Peyer's patch (tissue), 4 donors: ENCODE results near the gene TLR1. TPM values are rescaled to one million over a fixed set of nuclear protein-coding genes. Genes with fewer than 3 reads are reported as not detected.
A peak's percentile ranks its signal among the peaks of the same experiment; 100 is the strongest.
"Not testable (repeated sequence)": the region's sequence is repeated elsewhere in the genome, so short reads cannot be mapped to it uniquely, and the experiment has no call there.

Experiments
- DNase-seq, 3 donors: peaks; one replicate each; pipeline ENCODE4 v3.0.0-alpha.2; 2017 to 2019
- H3K27ac ChIP-seq, 4 donors: fragments of 200-600 bp; sonication (generic); one replicate each; pipeline ENCODE4 v1.5.1; 2016 to 2019
- H3K27me3 ChIP-seq, 2 donors: fragments of 200-600 bp; sonication (generic); one replicate each; pipeline ENCODE4 v1.5.1; 2019
- H3K36me3 ChIP-seq, 3 donors: fragments of 200-600 bp; sonication (generic); one replicate each; pipeline ENCODE4 v1.5.1; 2016 to 2019
- H3K4me1 ChIP-seq, 4 donors: fragments of 200-600 bp; sonication (generic); one replicate each; pipeline ENCODE4 v1.5.1; 2016 to 2019
- H3K4me3 ChIP-seq, 4 donors: fragments of 200-600 bp; sonication (generic); 1 replicate in 3 of 4; 2 replicates in 1 of 4; pipeline ENCODE4 v1.5.1; 2016 to 2019; ENCODE audit warnings: mild to moderate bottlenecking in 1 of 4
- H3K9me3 ChIP-seq, 4 donors: fragments of 200-600 bp; sonication (generic); one replicate each; pipeline ENCODE4 v1.5.1; 2016 to 2019; ENCODE audit warnings: mild to moderate bottlenecking in 1 of 4
- CTCF ChIP-seq, 6 experiments: fragments of 450-650 bp in 4 of 6; fragments of 200-600 bp in 2 of 6; sonication (generic) in 1 of 6; IDR thresholded peaks; one replicate each; pipeline ENCODE4 v1.5.1; 2017 to 2019; ENCODE audit warnings: antibody characterized with exemption in 6 of 6, mild to moderate bottlenecking in 3 of 6, moderate library complexity in 1 of 6
- POLR2A ChIP-seq, 2 donors: fragments of 450-650 bp; IDR thresholded peaks; one replicate each; pipeline ENCODE4 v1.5.1; 2017; ENCODE audit warnings: antibody characterized with exemption in 2 of 2, mild to moderate bottlenecking in 2 of 2, moderate library complexity in 2 of 2
- total RNA-seq, 4 donors: library from RNA; depleted of rRNA; stranded (reverse); fragments of >200 nt; gene quantifications; one replicate each; pipeline ENCODE4 v1.1.0, GENCODE V29; 2016

The TLR1 gene
- total RNA-seq, 4 donors from 2014 or later = 2.3 to 33.8 (median 8.5) TPM

DNA sequence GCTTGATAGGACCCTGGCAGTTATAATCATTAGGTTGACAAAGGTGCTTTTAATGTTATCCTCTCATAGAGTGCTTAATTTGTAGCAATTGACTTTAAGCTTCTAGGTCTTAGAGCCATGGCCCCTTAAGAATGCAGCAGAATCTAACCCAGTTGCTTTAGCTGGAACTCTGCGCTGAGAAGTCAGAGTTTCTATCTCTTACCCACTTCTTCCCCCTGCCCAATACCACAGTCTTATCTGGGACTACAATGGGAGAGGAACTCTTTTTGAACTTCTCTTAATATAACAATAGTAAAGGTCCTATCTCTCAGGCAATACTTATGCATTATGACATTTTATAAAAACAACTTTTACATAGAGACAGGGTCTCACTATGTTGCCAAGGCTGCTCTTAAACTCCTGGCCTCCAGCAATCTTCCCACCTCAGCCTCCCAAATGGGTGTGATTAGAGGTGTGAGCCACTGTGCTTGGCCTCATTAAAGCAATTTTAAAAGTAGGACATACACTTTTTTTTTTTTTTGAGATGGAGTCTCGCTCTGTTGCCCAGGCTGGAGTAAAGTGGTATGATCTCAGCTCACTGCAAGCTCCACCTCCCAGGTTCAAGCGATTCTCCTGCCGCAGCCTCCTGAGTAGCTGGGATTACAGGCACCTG, 23.6 kb downstream of the TLR1 start:
- Histone ChIP-seq H3K4me1 (no peaks in the 10 kb centered on the region), H3K27ac (peak overlapping the region in 2 of 4 donors; percentile 54 to 72), H3K36me3 (no peaks in the 10 kb centered on the region), H3K27me3 (no peaks in the 10 kb centered on the region), H3K9me3 (no peaks in the 10 kb centered on the region), H3K4me3 (peak overlapping the region in 2 of 4 donors; percentile 19 to 35)
- TF ChIP-seq CTCF (IDR thresholded peaks at IDR 0.05) (no peak), POLR2A (IDR thresholded peaks at IDR 0.05) (no peak)
- DNase-seq = no peak

DNA sequence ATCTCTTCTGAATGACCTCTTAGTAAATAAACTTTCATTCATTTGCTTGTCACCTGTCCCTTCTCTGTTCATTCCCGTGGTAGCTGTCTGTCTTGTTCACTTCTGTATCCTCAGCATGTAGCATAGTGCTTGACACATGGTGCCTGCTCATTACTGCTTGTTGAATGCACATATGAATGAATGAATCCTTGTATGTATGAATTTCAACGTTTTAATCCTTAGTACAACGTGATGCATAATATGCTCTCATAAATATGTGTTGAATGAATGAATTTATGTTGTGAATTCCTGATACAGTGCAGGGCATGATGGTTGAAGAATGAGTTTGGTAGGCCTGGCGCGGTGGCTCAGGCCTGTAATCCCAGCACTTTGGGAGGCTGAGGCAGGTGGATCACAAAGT, 24.8 kb downstream of the TLR1 start:
- H3K27ac ChIP-seq = peak overlapping the region in 1 of 4 donors; percentile 72
- TF ChIP-seq POLR2A (IDR thresholded peaks at IDR 0.05) (no peak), CTCF (IDR thresholded peaks at IDR 0.05) (no peak)

GRCh38 chr4:38777925-38778324, 26.7 kb downstream of the TLR1 start:
- H3K4me3 ChIP-seq, H3K27me3 ChIP-seq, H3K9me3 ChIP-seq, H3K4me1 ChIP-seq, H3K27ac ChIP-seq, H3K36me3 ChIP-seq, DNase-seq: not testable (repeated sequence)

More for the DNA sequence above, 24.8 kb downstream of the TLR1 start:
- Histone ChIP-seq H3K27me3 (no peaks in the 10 kb centered on the region), H3K36me3 (no peaks in the 10 kb centered on the region), H3K4me1 (no peaks in the 10 kb centered on the region), H3K9me3 (no peaks in the 10 kb centered on the region), H3K4me3 (no peak overlapping the region)
- no peak for DNase-seq

GRCh38 chr4:38775326-38775725, 29.3 kb downstream of the TLR1 start:
- no peak overlapping the region for H3K4me3 ChIP-seq
- no peak overlapping the region for H3K27ac ChIP-seq
- TF ChIP-seq CTCF (IDR thresholded peaks at IDR 0.05) = no peak
- no peak for TF ChIP-seq POLR2A (IDR thresholded peaks at IDR 0.05)

DNA sequence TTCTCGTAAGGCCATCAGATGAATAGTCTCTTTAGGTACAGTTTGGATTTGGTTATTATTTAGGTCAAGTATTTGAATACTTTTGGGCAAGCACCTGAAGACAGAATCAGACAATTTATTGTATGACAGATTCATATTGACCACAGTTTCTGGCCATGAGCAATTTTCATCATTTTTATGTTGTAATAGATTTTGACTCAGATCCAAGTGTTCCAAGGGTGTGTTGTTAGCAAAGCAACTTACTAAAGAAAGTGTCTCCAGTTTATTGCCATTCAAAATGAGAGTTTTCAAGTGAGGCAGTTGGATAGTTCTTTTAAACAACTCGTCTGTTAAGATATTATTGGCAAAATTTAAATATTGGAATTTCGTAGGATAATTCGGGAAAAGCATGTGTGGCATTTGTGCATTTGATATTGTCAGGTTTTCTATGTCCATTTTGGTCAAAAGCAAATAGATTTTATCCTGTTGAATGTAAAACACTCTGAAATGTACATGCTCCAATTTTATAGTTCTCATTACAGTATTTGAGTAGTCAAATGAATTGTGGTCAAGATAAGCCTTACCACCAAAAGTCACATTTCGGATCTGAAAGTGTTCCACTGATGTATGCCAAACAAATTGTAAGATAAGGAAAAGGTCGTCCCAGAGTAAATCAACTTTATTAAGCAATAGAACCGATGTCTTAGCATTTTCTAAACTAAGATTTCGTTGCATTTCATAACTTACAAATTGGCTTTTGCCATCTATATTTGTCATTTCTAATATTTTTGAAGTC, 30.2 kb downstream of the TLR1 start:
- Histone ChIP-seq H3K36me3 (no peaks in the 10 kb centered on the region), H3K4me1 (no peaks in the 10 kb centered on the region), H3K27ac (no peak overlapping the region), H3K4me3 (no peak overlapping the region), H3K27me3 (no peaks in the 10 kb centered on the region), H3K9me3 (no peaks in the 10 kb centered on the region)
- TF ChIP-seq POLR2A (IDR thresholded peaks at IDR 0.05) = no peak
- no peak for TF ChIP-seq CTCF (IDR thresholded peaks at IDR 0.05)
- no peak for DNase-seq

More at GRCh38 chr4:38775326-38775725, 29.3 kb downstream of the TLR1 start:
- H3K4me1 ChIP-seq = no peaks in the 10 kb centered on the region
- DNase-seq = no peak
- no peaks in the 10 kb centered on the region for H3K27me3 ChIP-seq
- H3K36me3 ChIP-seq = no peaks in the 10 kb centered on the region
- H3K9me3 ChIP-seq = no peaks in the 10 kb centered on the region

- not testable (repeated sequence) for H3K4me3 ChIP-seq, DNase-seq, H3K4me1 ChIP-seq, H3K27me3 ChIP-seq, H3K9me3 ChIP-seq, H3K36me3 ChIP-seq
- peak overlapping the region in 1 of 4 donors; percentile 11 for H3K27ac ChIP-seq
These were observed 34.3 kb downstream of the TLR1 start for GRCh38 chr4:38770281-38770680.
